GM21619 (cell line): Measurements from ENCODE around the gene HPSE2.
A peak's percentile ranks its signal among the peaks of the same experiment; 100 is the strongest.

Source experiments
- ATAC-seq: cut with Tn5 transposase; IDR thresholded peaks from one replicate; pipeline ENCODE4 v1.9.1; 2021; ENCODE audit not compliant: unreplicated experiment

Gene HPSE2

GRCh38 chr10:98470850-98471249 lies 764.8 kb downstream of the HPSE2 start:
- ATAC-seq: no peak

GRCh38 chr10:98469001-98469931 lies 766.4 kb downstream of the HPSE2 start:
- ATAC-seq: no peak

- ATAC-seq: peak; percentile 95
Observed at GRCh38 chr10:98467506-98468318, 767.9 kb downstream of the HPSE2 start.

- ATAC-seq: no peak
Observed at GRCh38 chr10:98466861-98467505, 768.7 kb downstream of the HPSE2 start.

- no peak for ATAC-seq
Observed at GRCh38 chr10:98465866-98466265, 769.8 kb downstream of the HPSE2 start.

GRCh38 chr10:98463976-98464754 lies 771.5 kb downstream of the HPSE2 start:
- ATAC-seq: no peak

GRCh38 chr10:98463016-98463415 lies 772.6 kb downstream of the HPSE2 start:
- ATAC-seq: no peak

GRCh38 chr10:98461500-98461842 lies 774.2 kb downstream of the HPSE2 start:
- no peak for ATAC-seq

GRCh38 chr10:98460837-98461499 lies 774.7 kb downstream of the HPSE2 start:
- no peak for ATAC-seq

GRCh38 chr10:98458809-98459784 lies 776.6 kb downstream of the HPSE2 start:
- ATAC-seq: no peak

GRCh38 chr10:98457721-98458120 lies 777.9 kb downstream of the HPSE2 start:
- ATAC-seq: no peak

GRCh38 chr10:98456686-98457482 lies 778.8 kb downstream of the HPSE2 start:
- no peak for ATAC-seq

- ATAC-seq: no peak
Observed at GRCh38 chr10:98456043-98456570, 779.5 kb downstream of the HPSE2 start.

- ATAC-seq: no peak
Observed at GRCh38 chr10:98453729-98454128, 781.9 kb downstream of the HPSE2 start.

- no peak for ATAC-seq
Observed at GRCh38 chr10:98450618-98451017, 785.0 kb downstream of the HPSE2 start.

- no peak for ATAC-seq
Observed at GRCh38 chr10:98449287-98449686, 786.4 kb downstream of the HPSE2 start.

GRCh38 chr10:98446661-98447221 lies 788.9 kb downstream of the HPSE2 start, which contains the start of gene HPS1:
TSS of gene HPS1 (minus strand) at chr10:98446935. CDS start at chr10:98443240, 3,695 bp downstream.
- ATAC-seq: peak; percentile 84
